IMR-90 (cell line): ENCODE measurements around the gene RHOT2. TPM values are rescaled to one million over a fixed set of nuclear protein-coding genes. Genes with fewer than 3 reads are reported as not detected.

Experiments
- ATAC-seq: fragments of 200-7000 bp; cut with Tn5 transposase; 2 replicates; pipeline ENCODE4 v1.9.1; 2020; ENCODE audit warnings: low read depth, mild to moderate bottlenecking, moderate library complexity
- BruUV-seq: library from RNA; stranded (reverse); fragments of 400-500 nt; replicated peaks from 2 replicates; lab custom pipeline; 2021; lab: Mats Ljungman, UMichigan
- CTCF ChIA-PET: fragments of 300-600 bp; formaldehyde crosslinking; extraction: SDS; loops from one replicate; lab custom pipeline; 2021; ENCODE audit warnings: antibody characterized with exemption; lab: Yijun Ruan, JAX
- POLR2A ChIA-PET: fragments of 300-600 bp; sonication (Branson Sonifier 250); formaldehyde crosslinking; loops from one replicate; lab custom pipeline; 2022; ENCODE audit warnings: antibody characterized with exemption; ENCODE audit not compliant: unreplicated experiment; lab: Charles Lee
- DNase-seq: peaks from one replicate; pipeline ENCODE4 v3.0.0; 2013
- H2AFZ ChIP-seq: replicated peaks from 2 replicates; pipeline ENCODE3; 2013; ENCODE audit warnings: low read length, mild to moderate bottlenecking; ENCODE audit not compliant: poor library complexity
- H2AK5ac ChIP-seq: 2 replicates; pipeline ENCODE4 v1.6.1; 2013; ENCODE audit warnings: low read depth, low read length, inconsistent platforms
- H2AK9ac ChIP-seq: replicated peaks from 2 replicates; pipeline ENCODE3; 2013; ENCODE audit warnings: mild to moderate bottlenecking, low read depth, low read length, moderate library complexity; ENCODE audit not compliant: poor library complexity
- H2BK120ac ChIP-seq: 2 replicates; pipeline ENCODE4 v1.6.1; 2013; ENCODE audit warnings: low read depth, low read length, inconsistent platforms
- H2BK15ac ChIP-seq: 3 replicates; pipeline ENCODE4 v1.6.1; 2013; ENCODE audit warnings: low read depth, low read length, inconsistent platforms
- H2BK20ac ChIP-seq: 2 replicates; pipeline ENCODE4 v1.6.1; 2013; ENCODE audit warnings: low read depth, mild to moderate bottlenecking, inconsistent platforms, low read length, moderate library complexity
- H2BK5ac ChIP-seq: 2 replicates; pipeline ENCODE4 v1.6.1; 2013; ENCODE audit warnings: mild to moderate bottlenecking, low read depth, low read length, inconsistent platforms; ENCODE audit not compliant: poor library complexity, severe bottlenecking
- H3K14ac ChIP-seq: replicated peaks from 2 replicates; pipeline ENCODE4 v1.6.1; 2013; ENCODE audit warnings: low read depth, low read length, inconsistent platforms
- H3K18ac ChIP-seq: 2 replicates; pipeline ENCODE4 v1.6.1; 2013; ENCODE audit warnings: low read depth, low read length, control low read depth
- H3K23ac ChIP-seq: 2 replicates; pipeline ENCODE4 v1.6.1; 2013; ENCODE audit warnings: low read depth, low read length, inconsistent platforms
- H3K27ac ChIP-seq: 2 replicates; pipeline ENCODE4 v1.5.1; 2013; ENCODE audit warnings: mild to moderate bottlenecking, control low read depth, low read length; ENCODE audit not compliant: insufficient read depth
- H3K27me3 ChIP-seq: 2 replicates; pipeline ENCODE4 v1.6.1; 2013; ENCODE audit warnings: low read length; ENCODE audit not compliant: control insufficient read depth, insufficient read depth
- H3K36me3 ChIP-seq: 2 replicates; pipeline ENCODE4 v1.6.1; 2013; ENCODE audit warnings: low read length, mixed read lengths; ENCODE audit not compliant: control insufficient read depth, insufficient read depth
- H3K4ac ChIP-seq: 2 replicates; pipeline ENCODE4 v1.6.1; 2013; ENCODE audit warnings: low read depth, low read length, inconsistent platforms
- H3K4me1 ChIP-seq: 2 replicates; pipeline ENCODE4 v1.6.1; 2013; ENCODE audit warnings: low read length, mixed read lengths; ENCODE audit not compliant: control insufficient read depth, insufficient read depth
- H3K4me2 ChIP-seq: 2 replicates; pipeline ENCODE4 v1.6.1; 2013; ENCODE audit warnings: low read depth, mild to moderate bottlenecking, control low read depth, low read length, moderate library complexity
- H3K4me3 ChIP-seq: 2 replicates; pipeline ENCODE4 v1.5.1; 2013; ENCODE audit warnings: low read depth, mild to moderate bottlenecking, control low read depth, low read length, moderate library complexity; ENCODE audit not compliant: insufficient read depth
- H3K56ac ChIP-seq: 2 replicates; pipeline ENCODE4 v1.6.1; 2013; ENCODE audit warnings: low read length, inconsistent platforms; ENCODE audit not compliant: insufficient read depth; ENCODE audit errors: extremely low read depth
- H3K79me1 ChIP-seq, 2 experiments: 2 replicates each; pipeline ENCODE4 v1.6.1; 2013; ENCODE audit warnings: low read length in 2 of 2, inconsistent platforms in 1 of 2, low read depth in 1 of 2
- H3K9ac ChIP-seq: 2 replicates; pipeline ENCODE4 v1.6.1; 2013; ENCODE audit warnings: low read depth, low read length, control low read depth
- H3K9me1 ChIP-seq: 2 replicates; pipeline ENCODE4 v1.6.1; 2013; ENCODE audit warnings: low read length, inconsistent platforms; ENCODE audit not compliant: insufficient read depth
- H3K9me3 ChIP-seq: 2 replicates; pipeline ENCODE4 v1.6.1; 2013; ENCODE audit warnings: low read length; ENCODE audit not compliant: control insufficient read depth, insufficient read depth
- H4K20me1 ChIP-seq: 2 replicates; pipeline ENCODE4 v1.6.1; 2013; ENCODE audit warnings: low read length, inconsistent platforms; ENCODE audit not compliant: insufficient read depth
- H4K5ac ChIP-seq: 2 replicates; pipeline ENCODE4 v1.6.1; 2013; ENCODE audit warnings: mild to moderate bottlenecking, low read depth, low read length, control low read depth
- H4K8ac ChIP-seq, 2 experiments: 2 replicates each; pipeline ENCODE4 v1.6.1; 2013; ENCODE audit warnings: low read depth in 2 of 2, low read length in 2 of 2, control low read depth in 1 of 2, inconsistent platforms in 1 of 2
- H4K91ac ChIP-seq: 2 replicates; pipeline ENCODE4 v1.6.1; 2013; ENCODE audit warnings: low read depth, low read length, inconsistent platforms; ENCODE audit not compliant: insufficient read depth
- BHLHE40 ChIP-seq: fragments of 150-350 bp; IDR thresholded peaks from 2 replicates; pipeline ENCODE4 v1.6.1; 2016; ENCODE audit warnings: mild to moderate bottlenecking, low read depth, low read length
- CHD1 ChIP-seq: IDR thresholded peaks from 2 replicates; pipeline ENCODE4 v1.6.1; 2012; ENCODE audit warnings: low read depth, low read length, improper control_type of control experiment
- CTCF ChIP-seq: conservative IDR thresholded peaks from 2 replicates; pipeline ENCODE4 v1.5.1; 2012; ENCODE audit warnings: mild to moderate bottlenecking, low read depth, low read length, improper control_type of control experiment
- FOS ChIP-seq: fragments of 150-350 bp; IDR thresholded peaks from 2 replicates; pipeline ENCODE4 v1.6.1; 2016; ENCODE audit warnings: low read depth, low read length
- MAFK ChIP-seq: IDR thresholded peaks from 2 replicates; pipeline ENCODE4 v1.6.1; 2012; ENCODE audit warnings: low read depth, low read length, improper control_type of control experiment
- MAZ ChIP-seq: IDR thresholded peaks from 2 replicates; pipeline ENCODE4 v1.6.1; 2012; ENCODE audit warnings: low read depth, mild to moderate bottlenecking, low read length, improper control_type of control experiment, moderate library complexity, borderline replicate concordance
- MXI1 ChIP-seq: IDR thresholded peaks from 2 replicates; pipeline ENCODE4 v1.6.1; 2012; ENCODE audit warnings: low read depth, mild to moderate bottlenecking, low read length, moderate library complexity, borderline replicate concordance
- NFE2L2 ChIP-seq: fragments of 150-350 bp; IDR thresholded peaks from 2 replicates; pipeline ENCODE4 v1.6.1; 2016; ENCODE audit warnings: low read depth, mild to moderate bottlenecking, low read length
- POLR2A ChIP-seq: IDR thresholded peaks from 2 replicates; pipeline ENCODE4 v1.6.1; 2012; ENCODE audit warnings: mild to moderate bottlenecking, low read depth, low read length
- RCOR1 ChIP-seq: IDR thresholded peaks from 2 replicates; pipeline ENCODE4 v1.6.1; 2012; ENCODE audit warnings: mild to moderate bottlenecking, low read length, improper control_type of control experiment; ENCODE audit not compliant: insufficient replicate concordance
- RFX5 ChIP-seq: IDR thresholded peaks from 2 replicates; pipeline ENCODE4 v1.8.0; 2012; ENCODE audit warnings: low read depth, mild to moderate bottlenecking, low read length, moderate library complexity
- SMC3 ChIP-seq: fragments of 150-350 bp; IDR thresholded peaks from 2 replicates; pipeline ENCODE4 v1.6.1; 2016; ENCODE audit warnings: low read depth, mild to moderate bottlenecking, antibody characterized with exemption, low read length, moderate library complexity
- USF2 ChIP-seq: fragments of 150-350 bp; IDR thresholded peaks from 2 replicates; pipeline ENCODE4 v1.6.1; 2017; ENCODE audit warnings: mild to moderate bottlenecking, antibody characterized with exemption, low read length, low read depth
- WGBS, 2 experiments: methylation state at CpG; one replicate each; pipeline versions ENCODE4 v1.1.5 to v1.1.7; 2013; ENCODE audit warnings: missing lambda C conversion rate in 2 of 2; ENCODE audit not compliant: insufficient read length in 1 of 2; ENCODE audit errors: extremely low coverage in 2 of 2; 5-methylcytosine and 5-hydroxymethylcytosine counted together
- dilution Hi-C: fragments of 300-500 bp; cut with HindIII; formaldehyde crosslinking; loops from one replicate; pipeline ENCODE4 v1.14.3; 2018; ENCODE audit warnings: low sequenced_read_pairs; ENCODE audit not compliant: unreplicated experiment
- in situ Hi-C: fragments of 300-500 bp; cut with MboI; formaldehyde crosslinking; loops from 3 replicates; pipeline ENCODE4 v1.14.3; 2019; ENCODE audit warnings: low sequenced_read_pairs, inconsistent platforms, mixed read lengths
- intact Hi-C: fragments of 100-400 bp; cut with micrococcal nuclease; formaldehyde crosslinking; loops from 2 replicates; pipeline ENCODE4 v1.10.0; 2022
- polyA plus RNA-seq, 3 experiments: library from polyadenylated mRNA; depleted of rRNA; stranded (reverse); fragments of >200 nt; gene quantifications; 2 replicates each; pipeline ENCODE4 v1.2.3, GENCODE V29; 2012; ENCODE audit warnings: low replicate concordance in 1 of 3
- total RNA-seq: library from RNA; depleted of rRNA; stranded (reverse); fragments of >200 nt; gene quantifications from 2 replicates; pipeline ENCODE4 v1.2.3, GENCODE V29; 2012
- TF ChIP-seq, protein P1 (sequence below): fragments of 150-350 bp; IDR thresholded peaks from 2 replicates; pipeline ENCODE4 v1.6.1; 2016; ENCODE audit warnings: low read depth, mild to moderate bottlenecking, low read length, moderate library complexity, borderline replicate concordance

RHOT2 gene
- total and polyA plus RNA-seq, 2 of the 4 experiments (the other 2 are of a cell fraction) = 20.3 to 181 TPM

- 87% methylated on average over 9 of the region's 12 CpGs; no CpG with 5 or more reads in 1 of the 2 experiments for WGBS, 2 experiments
- H3K4me2 ChIP-seq = no peak overlapping the region
- H3K18ac ChIP-seq = no peak overlapping the region
- no peak overlapping the region for H3K9ac ChIP-seq
- H3K4me1 ChIP-seq = peaks cover 5% of the 10 kb centered on the region
- DNase-seq (no peak), ATAC-seq (no peak)
- H3K27me3 ChIP-seq = no peaks in the 10 kb centered on the region
- CTCF ChIA-PET = no interaction called here
- BruUV-seq = no TSS peak
- no peak overlapping the region for H2AK5ac ChIP-seq
- no peak overlapping the region for H4K5ac ChIP-seq
- H4K20me1 ChIP-seq = no peaks in the 10 kb centered on the region
- dilution Hi-C loops (no loop called here), intact Hi-C loops (no loop called here), in situ Hi-C loops (no loop called here)
- H2AFZ ChIP-seq = no peak overlapping the region
- H2BK5ac ChIP-seq = no peak overlapping the region
- H3K23ac ChIP-seq = no peak overlapping the region
- H3K9me1 ChIP-seq = peaks cover 7% of the 10 kb centered on the region; the same call in 1 of the 2 replicates
- H4K8ac ChIP-seq = no peak overlapping the region
- peaks cover 4 to 11% of the 10 kb centered on the region in 2 experiments; a peak in 2 of 4 replicates for H3K79me1 ChIP-seq
- H3K27ac ChIP-seq = no peak overlapping the region
- no peak overlapping the region for H4K91ac ChIP-seq
- no peak overlapping the region for H2BK15ac ChIP-seq
- POLR2A ChIA-PET = interaction anchor here (0.6 kb wide), 1 partner anchor 204 kb away, joined by 3 read pairs; no protein-coding TSS in a partner anchor
- TF ChIP-seq MAFK (no peak), NFE2L2 (no peak), MXI1 (no peak), MAZ (no peak), RFX5 (no peak), BHLHE40 (no peak), FOS (no peak), USF2 (no peak), POLR2A (no peak), RCOR1 (no peak), SMC3 (no peak), CHD1 (no peak), CTCF (no peak)
- TF ChIP-seq, protein P1, sequence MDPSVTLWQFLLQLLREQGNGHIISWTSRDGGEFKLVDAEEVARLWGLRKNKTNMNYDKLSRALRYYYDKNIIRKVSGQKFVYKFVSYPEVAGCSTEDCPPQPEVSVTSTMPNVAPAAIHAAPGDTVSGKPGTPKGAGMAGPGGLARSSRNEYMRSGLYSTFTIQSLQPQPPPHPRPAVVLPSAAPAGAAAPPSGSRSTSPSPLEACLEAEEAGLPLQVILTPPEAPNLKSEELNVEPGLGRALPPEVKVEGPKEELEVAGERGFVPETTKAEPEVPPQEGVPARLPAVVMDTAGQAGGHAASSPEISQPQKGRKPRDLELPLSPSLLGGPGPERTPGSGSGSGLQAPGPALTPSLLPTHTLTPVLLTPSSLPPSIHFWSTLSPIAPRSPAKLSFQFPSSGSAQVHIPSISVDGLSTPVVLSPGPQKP = no peak
- H3K9me3 ChIP-seq = no peaks in the 10 kb centered on the region
- H2BK120ac ChIP-seq = no peak overlapping the region
- H3K4me3 ChIP-seq = no peak overlapping the region
- no peak overlapping the region for H3K14ac ChIP-seq
- no peak overlapping the region for H3K56ac ChIP-seq
- H2AK9ac ChIP-seq = no peak overlapping the region
- no peak overlapping the region for H2BK20ac ChIP-seq
- peaks cover 4% of the 10 kb centered on the region; the same call in 1 of the 2 replicates for H3K36me3 ChIP-seq
- H3K4ac ChIP-seq = no peak overlapping the region
Measured at GRCh38 chr16:654034-654433, 13.9 kb upstream of the RHOT2 start.
